ENCODE data around the gene TMTC2.

DNA sequence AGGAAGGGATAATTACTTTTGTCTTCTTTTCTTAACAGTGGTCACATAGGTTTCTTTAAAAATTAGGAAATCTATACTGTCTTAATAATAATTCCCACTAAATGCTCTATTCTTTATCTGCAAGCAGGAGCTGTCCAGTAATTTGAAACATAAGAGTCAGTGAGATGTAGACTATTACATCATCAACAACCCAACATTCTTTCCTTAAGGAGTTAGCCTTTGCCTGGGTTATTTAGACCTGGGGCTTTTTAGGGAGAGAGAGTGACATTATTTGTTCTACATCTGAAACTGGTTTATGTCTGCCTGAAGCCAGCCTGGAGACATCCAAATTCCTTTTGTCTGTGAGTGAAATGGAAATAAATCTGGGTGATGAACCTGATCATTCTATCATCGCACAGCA lies 294.4 kb downstream of the TMTC2 start:
- TF ChIP-seq CTCF (IDR thresholded peaks at IDR 0.05 in 2 of 3, conservative IDR thresholded peaks at IDR 0.05 in 1 of 3; ENCODE audit: control insufficient read depth in 2 of 3, extremely low read depth in 1 of 3, insufficient read depth in 1 of 3, low read depth in 3 of 3, low read length in 3 of 3), result no peak
- no peak for TF ChIP-seq YY1 (IDR thresholded peaks at IDR 0.05; ENCODE audit: low read depth, low read length)
- TF ChIP-seq POLR2A (IDR thresholded peaks at IDR 0.05; ENCODE audit: low read depth, low read length), result no peak
- no peak for TF ChIP-seq CHD4 (IDR thresholded peaks at IDR 0.05)
- no peak for TF ChIP-seq MXI1 (IDR thresholded peaks at IDR 0.05; ENCODE audit: low read depth, low read length)
- TF ChIP-seq BACH1 (IDR thresholded peaks at IDR 0.05; ENCODE audit: borderline replicate concordance), result no peak
- no peak for TF ChIP-seq GABPA (IDR thresholded peaks at IDR 0.05; ENCODE audit: low read depth)
- TF ChIP-seq FOS (IDR thresholded peaks at IDR 0.05; ENCODE audit: borderline replicate concordance, extremely low read depth, insufficient read length), result no peak
- no peak for TF ChIP-seq SPI1 (IDR thresholded peaks at IDR 0.05; ENCODE audit: borderline replicate concordance, insufficient read depth, low read depth, low read length)

Data from GM12878 (cell line).